Liver (tissue), 9 donors: ENCODE results near the gene LRRC23. TPM values are rescaled to one million over a fixed set of nuclear protein-coding genes. Genes with fewer than 3 reads are reported as not detected.
A peak's percentile ranks its signal among the peaks of the same experiment; 100 is the strongest.

Source experiments
- DNase-seq: peaks from one replicate; pipeline ENCODE4 v3.0.0-alpha.2; 2017; ENCODE audit warnings: low spot score
- H3K27ac ChIP-seq, 2 donors: one replicate each; pipeline ENCODE4 v1.7.0; 2013; ENCODE audit warnings: inconsistent platforms in 2 of 2, low read length in 2 of 2, control low read depth in 1 of 2, low read depth in 1 of 2, mild to moderate bottlenecking in 1 of 2
- H3K27me3 ChIP-seq, 4 donors: one replicate each; pipeline versions ENCODE4 v1.6.1 to v1.7.0; 2013; ENCODE audit warnings: low read length in 3 of 4, inconsistent platforms in 1 of 4, mild to moderate bottlenecking in 1 of 4, moderate library complexity in 1 of 4; ENCODE audit not compliant: control insufficient read depth in 4 of 4, insufficient read depth in 4 of 4
- H3K36me3 ChIP-seq, 4 donors: one replicate each; pipeline versions ENCODE4 v1.6.1 to v1.7.0; 2013; ENCODE audit warnings: low read length in 3 of 4, mild to moderate bottlenecking in 3 of 4, low read depth in 1 of 4, moderate library complexity in 1 of 4; ENCODE audit not compliant: control insufficient read depth in 4 of 4, insufficient read depth in 3 of 4
- H3K4me1 ChIP-seq, 4 donors: one replicate each; pipeline versions ENCODE4 v1.6.1 to v1.7.0; 2013; ENCODE audit warnings: low read length in 3 of 4, mild to moderate bottlenecking in 3 of 4, moderate library complexity in 1 of 4; ENCODE audit not compliant: control insufficient read depth in 4 of 4, insufficient read depth in 4 of 4
- H3K4me3 ChIP-seq, 3 donors: one replicate each; pipeline versions ENCODE4 v1.6.1 to v1.7.0; 2013; ENCODE audit warnings: low read length in 3 of 3, control low read depth in 1 of 3, low read depth in 1 of 3, mild to moderate bottlenecking in 1 of 3
- H3K9ac ChIP-seq, 2 donors: one replicate each; pipeline ENCODE4 v1.7.0; 2013; ENCODE audit warnings: low read length in 2 of 2, mild to moderate bottlenecking in 2 of 2, moderate library complexity in 2 of 2, control low read depth in 1 of 2, low read depth in 1 of 2
- H3K9me3 ChIP-seq, 4 donors: one replicate each; pipeline versions ENCODE4 v1.6.1 to v1.7.0; 2013; ENCODE audit warnings: low read length in 3 of 4; ENCODE audit not compliant: control insufficient read depth in 4 of 4
- CTCF ChIP-seq: fragments of 150-350 bp; IDR thresholded peaks from 2 replicates; pipeline ENCODE4 v1.5.1; 2017; ENCODE audit warnings: improper control_type of control experiment, low read depth, low read length; ENCODE audit not compliant: missing input control
- EGR1 ChIP-seq, 2 donors: IDR thresholded peaks; 2 replicates each; pipeline ENCODE4 v1.6.1; 2016 to 2018; ENCODE audit warnings: antibody characterized with exemption in 2 of 2, low read depth in 2 of 2
- FOXA1 ChIP-seq: IDR thresholded peaks from 2 replicates; pipeline ENCODE4 v1.6.1; 2016; ENCODE audit warnings: antibody characterized with exemption
- FOXA2 ChIP-seq: IDR thresholded peaks from 2 replicates; pipeline ENCODE4 v1.6.1; 2016; ENCODE audit warnings: antibody characterized with exemption
- GABPA ChIP-seq, 2 donors: IDR thresholded peaks in 1 of 2; conservative IDR thresholded peaks in 1 of 2; 2 replicates each; pipeline ENCODE4 v1.6.1; 2016; ENCODE audit warnings: antibody characterized with exemption in 2 of 2, mild to moderate bottlenecking in 1 of 2, moderate library complexity in 1 of 2
- HNF4A ChIP-seq, 2 donors: conservative IDR thresholded peaks; 2 replicates each; pipeline ENCODE4 v1.6.1; 2016; ENCODE audit warnings: antibody characterized with exemption in 2 of 2, mild to moderate bottlenecking in 2 of 2
- HNF4G ChIP-seq: IDR thresholded peaks from 2 replicates; pipeline ENCODE4 v1.6.1; 2016; ENCODE audit warnings: antibody characterized with exemption
- JUND ChIP-seq, 2 donors: IDR thresholded peaks; 2 replicates each; pipeline ENCODE4 v1.6.1; 2016; ENCODE audit warnings: antibody characterized with exemption in 2 of 2
- NR2F2 ChIP-seq: IDR thresholded peaks from 2 replicates; pipeline ENCODE4 v1.6.1; 2016; ENCODE audit warnings: antibody characterized with exemption
- RAD21 ChIP-seq, 2 donors: IDR thresholded peaks; 2 replicates each; pipeline ENCODE4 v1.6.1; 2016; ENCODE audit warnings: antibody characterized with exemption in 2 of 2, mild to moderate bottlenecking in 2 of 2
- REST ChIP-seq: IDR thresholded peaks from 2 replicates; pipeline ENCODE4 v1.6.1; 2016; ENCODE audit warnings: antibody characterized with exemption, mild to moderate bottlenecking
- RXRA ChIP-seq, 2 donors: IDR thresholded peaks; 2 replicates each; pipeline ENCODE4 v1.6.1; 2017 to 2018; ENCODE audit warnings: antibody characterized with exemption in 2 of 2, mild to moderate bottlenecking in 1 of 2
- SP1 ChIP-seq: IDR thresholded peaks from 2 replicates; pipeline ENCODE4 v1.6.1; 2018; ENCODE audit warnings: antibody characterized with exemption, mild to moderate bottlenecking
- TAF1 ChIP-seq: conservative IDR thresholded peaks from 2 replicates; pipeline ENCODE4 v1.6.1; 2016; ENCODE audit warnings: antibody characterized with exemption, mild to moderate bottlenecking
- YY1 ChIP-seq: IDR thresholded peaks from 2 replicates; pipeline ENCODE4 v1.6.1; 2016; ENCODE audit warnings: antibody characterized with exemption, mild to moderate bottlenecking
- ZBTB33 ChIP-seq: IDR thresholded peaks from 2 replicates; pipeline ENCODE4 v1.6.1; 2016; ENCODE audit warnings: antibody characterized with exemption
- WGBS: extraction: QIAGEN DNeasy Blood & Tissue Kit; methylation state at CpG from one replicate; pipeline ENCODE4 v1.1.7; 2013; 5-methylcytosine and 5-hydroxymethylcytosine counted together
- polyA plus RNA-seq, 2 donors: library from polyadenylated mRNA; stranded (reverse) in 1 of 2; unstranded in 1 of 2; fragments of 200-250 nt in 1 of 2; fragments of >200 nt in 1 of 2; fragmentation: Nextera tagmentation in 1 of 2; extraction: Ambion mirVana in 1 of 2; gene quantifications; one replicate each; pipeline versions ENCODE4 v1.2.1 to v1.2.3, GENCODE V29; 2013 to 2015
- total RNA-seq, 2 donors: library from RNA; depleted of rRNA; stranded (reverse); fragments of >200 nt; gene quantifications; one replicate each; pipeline ENCODE4 v1.2.3, GENCODE V29; 2014
- donor health status: healthy.
- donor health status: healthy.
- donor health status: healthy.
- donor health status: healthy.
- donor health status: healthy.

Gene LRRC23
- total and polyA plus RNA-seq, 4 donors, result 0.92 to 3.6 (median 2.1) TPM

GRCh38 chr12:6946033-6946919 is 41.7 kb downstream of the LRRC23 start:
- WGBS, result 10% methylated on average over 32 of the region's 32 CpGs
- TF ChIP-seq HNF4A (conservative IDR thresholded peaks at IDR 0.05) (peak in 1 of 2 donors; percentile 65), FOXA2 (peak; percentile 40), YY1 (peak; percentile 86), FOXA1 (no peak), SP1 (peak; percentile 88), RXRA (IDR thresholded peaks at IDR 0.05) (peak; percentile 59 to 78), JUND (IDR thresholded peaks at IDR 0.05) (peak in 1 of 2 donors; percentile 15), RAD21 (IDR thresholded peaks at IDR 0.05) (peak; percentile 64 to 68), NR2F2 (no peak), GABPA (IDR thresholded peaks at IDR 0.05 in 1 of 2, conservative IDR thresholded peaks at IDR 0.05 in 1 of 2) (peak in 1 of 2 donors; percentile 71), HNF4G (no peak), TAF1 (peak; percentile 92), EGR1 (IDR thresholded peaks at IDR 0.05; ENCODE audit: low read depth in 2 of 2) (peak; percentile 63 to 81), REST (peak; percentile 94)
- H3K9ac ChIP-seq, result peak overlapping the region; percentile 35 to 52

GRCh38 chr12:6946920-6947374 is 42.3 kb downstream of the LRRC23 start:
- H3K27ac ChIP-seq, result peak overlapping the region; percentile 86 to 96
- TF ChIP-seq YY1 (no peak), ZBTB33 (no peak), FOXA1 (no peak), HNF4A (conservative IDR thresholded peaks at IDR 0.05) (no peak), CTCF (no peak)
- no peak for DNase-seq
- 50% methylated on average over 8 of the region's 8 CpGs for WGBS
- H3K27me3 ChIP-seq, result no peaks in the 10 kb centered on the region
- peaks cover 9 to 38% (median 27%) of the 10 kb centered on the region in 4 donors for H3K4me1 ChIP-seq
- peak overlapping the region in 1 of 2 donors; percentile 52 for H3K9ac ChIP-seq
- H3K9me3 ChIP-seq, result no peaks in the 10 kb centered on the region
- H3K36me3 ChIP-seq, result no peaks in the 10 kb centered on the region
- H3K4me3 ChIP-seq, result peak overlapping the region; percentile 56 to 69 (median 67)

More at GRCh38 chr12:6946033-6946919, 41.7 kb downstream of the LRRC23 start:
- peak; percentile 79 for DNase-seq
- Histone ChIP-seq H3K9me3 (no peaks in the 10 kb centered on the region), H3K4me3 (peak overlapping the region; percentile 56 to 69 (median 67)), H3K36me3 (no peaks in the 10 kb centered on the region), H3K27me3 (no peaks in the 10 kb centered on the region), H3K4me1 (peaks cover 10 to 43% (median 30%) of the 10 kb centered on the region in 4 donors), H3K27ac (peak overlapping the region; percentile 86 to 96)
